WTC11 (cell line): ENCODE measurements around the gene KLC3.

Experiments
- CREM ChIP-seq: sonication (generic); formaldehyde crosslinking; IDR thresholded peaks from 2 replicates; pipeline ENCODE4 v1.8.1; 2022; ENCODE audit warnings: mild to moderate bottlenecking, missing genetic modification reagents, moderate library complexity
- SP1 ChIP-seq: sonication (generic); formaldehyde crosslinking; conservative IDR thresholded peaks from 2 replicates; pipeline ENCODE4 v1.8.1; 2022; ENCODE audit warnings: missing genetic modification reagents
- TEAD4 ChIP-seq: sonication (generic); formaldehyde crosslinking; IDR thresholded peaks from 2 replicates; pipeline ENCODE4 v1.8.0; 2022; ENCODE audit warnings: mild to moderate bottlenecking, missing genetic modification reagents
- TF ChIP-seq, protein P1 (sequence below): fragments of 200-600 bp; IDR thresholded peaks from 2 replicates; pipeline ENCODE4 v1.8.0; 2022; ENCODE audit warnings: antibody characterized with exemption

DNA sequence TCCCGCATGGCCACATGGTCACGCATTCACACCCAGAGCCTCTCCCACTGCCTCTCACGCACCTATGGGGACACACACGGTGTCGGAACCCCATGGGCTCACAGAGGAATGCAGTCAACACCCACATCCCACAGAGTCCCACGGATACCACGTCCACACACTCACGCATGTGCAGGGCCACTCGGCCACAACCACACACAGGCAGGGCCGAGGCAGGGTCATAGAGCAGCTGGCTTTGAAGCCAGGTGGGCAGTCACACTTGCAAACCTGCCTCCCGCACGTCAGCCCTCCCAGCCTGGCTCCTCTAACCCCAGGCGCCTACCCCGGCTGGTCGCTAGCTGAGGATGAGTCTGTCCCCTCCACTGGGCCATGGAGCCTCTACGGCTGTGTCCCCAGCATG lies 21.7 kb downstream of the KLC3 start:
- TF ChIP-seq, protein P1, sequence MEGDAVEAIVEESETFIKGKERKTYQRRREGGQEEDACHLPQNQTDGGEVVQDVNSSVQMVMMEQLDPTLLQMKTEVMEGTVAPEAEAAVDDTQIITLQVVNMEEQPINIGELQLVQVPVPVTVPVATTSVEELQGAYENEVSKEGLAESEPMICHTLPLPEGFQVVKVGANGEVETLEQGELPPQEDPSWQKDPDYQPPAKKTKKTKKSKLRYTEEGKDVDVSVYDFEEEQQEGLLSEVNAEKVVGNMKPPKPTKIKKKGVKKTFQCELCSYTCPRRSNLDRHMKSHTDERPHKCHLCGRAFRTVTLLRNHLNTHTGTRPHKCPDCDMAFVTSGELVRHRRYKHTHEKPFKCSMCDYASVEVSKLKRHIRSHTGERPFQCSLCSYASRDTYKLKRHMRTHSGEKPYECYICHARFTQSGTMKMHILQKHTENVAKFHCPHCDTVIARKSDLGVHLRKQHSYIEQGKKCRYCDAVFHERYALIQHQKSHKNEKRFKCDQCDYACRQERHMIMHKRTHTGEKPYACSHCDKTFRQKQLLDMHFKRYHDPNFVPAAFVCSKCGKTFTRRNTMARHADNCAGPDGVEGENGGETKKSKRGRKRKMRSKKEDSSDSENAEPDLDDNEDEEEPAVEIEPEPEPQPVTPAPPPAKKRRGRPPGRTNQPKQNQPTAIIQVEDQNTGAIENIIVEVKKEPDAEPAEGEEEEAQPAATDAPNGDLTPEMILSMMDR: no peak
- no peak for TF ChIP-seq CREM (CRISPR knock-in tag)
- TF ChIP-seq TEAD4 (CRISPR knock-in tag): no peak
- TF ChIP-seq SP1 (CRISPR knock-in tag): no peak
